Measurements from ENCODE around the gene IFNB1.

GRCh38 chr9:21081451-21081850 is 3.7 kb upstream of the IFNB1 start:
- TF ChIP-seq, protein P1, sequence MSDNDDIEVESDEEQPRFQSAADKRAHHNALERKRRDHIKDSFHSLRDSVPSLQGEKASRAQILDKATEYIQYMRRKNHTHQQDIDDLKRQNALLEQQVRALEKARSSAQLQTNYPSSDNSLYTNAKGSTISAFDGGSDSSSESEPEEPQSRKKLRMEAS (IDR thresholded peaks at IDR 0.05), result no peak
- TF ChIP-seq YY1 (IDR thresholded peaks at IDR 0.05) (no peak), RAD21 (IDR thresholded peaks at IDR 0.05) (no peak), TAF1 (conservative IDR thresholded peaks at IDR 0.05) (no peak), HNF4G (IDR thresholded peaks at IDR 0.05) (no peak), FOXA2 (IDR thresholded peaks at IDR 0.05) (no peak), GABPA (IDR thresholded peaks at IDR 0.05 in 1 of 2, conservative IDR thresholded peaks at IDR 0.05 in 1 of 2) (no peak), EGR1 (IDR thresholded peaks at IDR 0.05; ENCODE audit: low read depth in 2 of 2) (no peak), FOXA1 (IDR thresholded peaks at IDR 0.05) (no peak), RXRA (IDR thresholded peaks at IDR 0.05) (no peak)
- TF ChIP-seq, protein P2, sequence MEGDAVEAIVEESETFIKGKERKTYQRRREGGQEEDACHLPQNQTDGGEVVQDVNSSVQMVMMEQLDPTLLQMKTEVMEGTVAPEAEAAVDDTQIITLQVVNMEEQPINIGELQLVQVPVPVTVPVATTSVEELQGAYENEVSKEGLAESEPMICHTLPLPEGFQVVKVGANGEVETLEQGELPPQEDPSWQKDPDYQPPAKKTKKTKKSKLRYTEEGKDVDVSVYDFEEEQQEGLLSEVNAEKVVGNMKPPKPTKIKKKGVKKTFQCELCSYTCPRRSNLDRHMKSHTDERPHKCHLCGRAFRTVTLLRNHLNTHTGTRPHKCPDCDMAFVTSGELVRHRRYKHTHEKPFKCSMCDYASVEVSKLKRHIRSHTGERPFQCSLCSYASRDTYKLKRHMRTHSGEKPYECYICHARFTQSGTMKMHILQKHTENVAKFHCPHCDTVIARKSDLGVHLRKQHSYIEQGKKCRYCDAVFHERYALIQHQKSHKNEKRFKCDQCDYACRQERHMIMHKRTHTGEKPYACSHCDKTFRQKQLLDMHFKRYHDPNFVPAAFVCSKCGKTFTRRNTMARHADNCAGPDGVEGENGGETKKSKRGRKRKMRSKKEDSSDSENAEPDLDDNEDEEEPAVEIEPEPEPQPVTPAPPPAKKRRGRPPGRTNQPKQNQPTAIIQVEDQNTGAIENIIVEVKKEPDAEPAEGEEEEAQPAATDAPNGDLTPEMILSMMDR (IDR thresholded peaks at IDR 0.05; ENCODE audit: low read depth, low read length, missing input control), result no peak
- TF ChIP-seq, protein P3, sequence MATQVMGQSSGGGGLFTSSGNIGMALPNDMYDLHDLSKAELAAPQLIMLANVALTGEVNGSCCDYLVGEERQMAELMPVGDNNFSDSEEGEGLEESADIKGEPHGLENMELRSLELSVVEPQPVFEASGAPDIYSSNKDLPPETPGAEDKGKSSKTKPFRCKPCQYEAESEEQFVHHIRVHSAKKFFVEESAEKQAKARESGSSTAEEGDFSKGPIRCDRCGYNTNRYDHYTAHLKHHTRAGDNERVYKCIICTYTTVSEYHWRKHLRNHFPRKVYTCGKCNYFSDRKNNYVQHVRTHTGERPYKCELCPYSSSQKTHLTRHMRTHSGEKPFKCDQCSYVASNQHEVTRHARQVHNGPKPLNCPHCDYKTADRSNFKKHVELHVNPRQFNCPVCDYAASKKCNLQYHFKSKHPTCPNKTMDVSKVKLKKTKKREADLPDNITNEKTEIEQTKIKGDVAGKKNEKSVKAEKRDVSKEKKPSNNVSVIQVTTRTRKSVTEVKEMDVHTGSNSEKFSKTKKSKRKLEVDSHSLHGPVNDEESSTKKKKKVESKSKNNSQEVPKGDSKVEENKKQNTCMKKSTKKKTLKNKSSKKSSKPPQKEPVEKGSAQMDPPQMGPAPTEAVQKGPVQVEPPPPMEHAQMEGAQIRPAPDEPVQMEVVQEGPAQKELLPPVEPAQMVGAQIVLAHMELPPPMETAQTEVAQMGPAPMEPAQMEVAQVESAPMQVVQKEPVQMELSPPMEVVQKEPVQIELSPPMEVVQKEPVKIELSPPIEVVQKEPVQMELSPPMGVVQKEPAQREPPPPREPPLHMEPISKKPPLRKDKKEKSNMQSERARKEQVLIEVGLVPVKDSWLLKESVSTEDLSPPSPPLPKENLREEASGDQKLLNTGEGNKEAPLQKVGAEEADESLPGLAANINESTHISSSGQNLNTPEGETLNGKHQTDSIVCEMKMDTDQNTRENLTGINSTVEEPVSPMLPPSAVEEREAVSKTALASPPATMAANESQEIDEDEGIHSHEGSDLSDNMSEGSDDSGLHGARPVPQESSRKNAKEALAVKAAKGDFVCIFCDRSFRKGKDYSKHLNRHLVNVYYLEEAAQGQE (IDR thresholded peaks at IDR 0.05), result no peak
- TF ChIP-seq, protein P4, sequence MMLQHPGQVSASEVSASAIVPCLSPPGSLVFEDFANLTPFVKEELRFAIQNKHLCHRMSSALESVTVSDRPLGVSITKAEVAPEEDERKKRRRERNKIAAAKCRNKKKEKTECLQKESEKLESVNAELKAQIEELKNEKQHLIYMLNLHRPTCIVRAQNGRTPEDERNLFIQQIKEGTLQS (IDR thresholded peaks at IDR 0.05), result no peak

Data from liver (tissue), 3 donors.